OCI-M2 (cell line): Measurements from ENCODE around the gene NLRP12.
A peak's percentile ranks its signal among the peaks of the same experiment; 100 is the strongest.
"Not testable (repeated sequence)": the region's sequence is repeated elsewhere in the genome, so short reads cannot be mapped to it uniquely, and the experiment has no call there.

Experiments used
- DNase-seq: peaks from one replicate; lab custom pipeline; 2025; ENCODE audit not compliant: unreplicated experiment; lab: John Stamatoyannopoulos, UW

The NLRP12 gene, protein sequence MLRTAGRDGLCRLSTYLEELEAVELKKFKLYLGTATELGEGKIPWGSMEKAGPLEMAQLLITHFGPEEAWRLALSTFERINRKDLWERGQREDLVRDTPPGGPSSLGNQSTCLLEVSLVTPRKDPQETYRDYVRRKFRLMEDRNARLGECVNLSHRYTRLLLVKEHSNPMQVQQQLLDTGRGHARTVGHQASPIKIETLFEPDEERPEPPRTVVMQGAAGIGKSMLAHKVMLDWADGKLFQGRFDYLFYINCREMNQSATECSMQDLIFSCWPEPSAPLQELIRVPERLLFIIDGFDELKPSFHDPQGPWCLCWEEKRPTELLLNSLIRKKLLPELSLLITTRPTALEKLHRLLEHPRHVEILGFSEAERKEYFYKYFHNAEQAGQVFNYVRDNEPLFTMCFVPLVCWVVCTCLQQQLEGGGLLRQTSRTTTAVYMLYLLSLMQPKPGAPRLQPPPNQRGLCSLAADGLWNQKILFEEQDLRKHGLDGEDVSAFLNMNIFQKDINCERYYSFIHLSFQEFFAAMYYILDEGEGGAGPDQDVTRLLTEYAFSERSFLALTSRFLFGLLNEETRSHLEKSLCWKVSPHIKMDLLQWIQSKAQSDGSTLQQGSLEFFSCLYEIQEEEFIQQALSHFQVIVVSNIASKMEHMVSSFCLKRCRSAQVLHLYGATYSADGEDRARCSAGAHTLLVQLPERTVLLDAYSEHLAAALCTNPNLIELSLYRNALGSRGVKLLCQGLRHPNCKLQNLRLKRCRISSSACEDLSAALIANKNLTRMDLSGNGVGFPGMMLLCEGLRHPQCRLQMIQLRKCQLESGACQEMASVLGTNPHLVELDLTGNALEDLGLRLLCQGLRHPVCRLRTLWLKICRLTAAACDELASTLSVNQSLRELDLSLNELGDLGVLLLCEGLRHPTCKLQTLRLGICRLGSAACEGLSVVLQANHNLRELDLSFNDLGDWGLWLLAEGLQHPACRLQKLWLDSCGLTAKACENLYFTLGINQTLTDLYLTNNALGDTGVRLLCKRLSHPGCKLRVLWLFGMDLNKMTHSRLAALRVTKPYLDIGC

DNA sequence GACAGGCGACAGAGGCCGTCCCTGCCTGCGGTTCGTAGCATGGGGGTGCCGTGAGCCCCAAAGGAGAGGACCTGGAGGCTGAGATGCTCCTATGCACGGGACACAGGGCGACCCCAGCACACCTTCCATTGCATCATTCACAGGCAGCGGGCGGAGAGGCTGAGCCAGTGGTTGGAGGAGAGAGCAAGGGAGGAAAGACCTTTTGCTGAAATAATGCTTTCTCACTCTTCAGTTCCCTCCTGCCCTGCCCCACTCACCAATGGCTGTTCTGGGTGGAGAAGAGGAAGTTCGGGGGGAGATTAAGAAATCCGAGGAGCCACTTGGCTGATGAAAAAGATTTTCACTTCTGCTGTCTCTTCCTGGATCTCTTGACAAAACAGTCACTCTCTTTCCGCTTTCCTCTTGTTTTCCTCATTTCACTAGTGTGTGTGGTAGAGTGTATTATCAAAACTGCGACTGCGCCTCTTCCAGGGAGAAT is at the start of gene NLRP12:
TSS of gene NLRP12 (minus strand) at position 181 of the 478 bp plus-strand sequence. CDS start at position 41, 140 bp downstream.
- no peak for DNase-seq

DNA sequence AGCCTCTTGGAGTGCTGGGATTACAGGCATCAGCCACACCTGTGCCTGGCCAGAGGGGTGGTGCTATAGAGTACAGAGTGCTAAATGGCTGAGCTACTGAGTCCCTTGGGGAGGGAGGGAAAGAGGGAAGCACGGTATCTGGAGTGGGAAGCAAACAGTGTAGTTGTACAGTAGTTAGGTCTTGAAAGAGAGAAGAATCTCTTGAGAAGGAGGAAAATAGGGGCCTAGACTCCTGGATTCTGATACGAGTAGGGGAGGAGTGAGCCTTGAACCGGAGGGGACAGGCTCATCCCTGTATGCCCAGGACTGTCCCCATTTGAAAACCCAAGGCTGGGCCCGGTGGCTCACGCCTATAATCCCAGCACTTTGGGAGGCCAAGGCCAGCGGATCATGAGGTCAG is 48.6 kb upstream of the NLRP12 start:
- DNase-seq, result no peak

GRCh38 chr19:53871454-53871853 is 47.3 kb upstream of the NLRP12 start:
- DNase-seq, result no peak

GRCh38 chr19:53870485-53870844 is 46.4 kb upstream of the NLRP12 start:
- peak; percentile 38 for DNase-seq

DNA sequence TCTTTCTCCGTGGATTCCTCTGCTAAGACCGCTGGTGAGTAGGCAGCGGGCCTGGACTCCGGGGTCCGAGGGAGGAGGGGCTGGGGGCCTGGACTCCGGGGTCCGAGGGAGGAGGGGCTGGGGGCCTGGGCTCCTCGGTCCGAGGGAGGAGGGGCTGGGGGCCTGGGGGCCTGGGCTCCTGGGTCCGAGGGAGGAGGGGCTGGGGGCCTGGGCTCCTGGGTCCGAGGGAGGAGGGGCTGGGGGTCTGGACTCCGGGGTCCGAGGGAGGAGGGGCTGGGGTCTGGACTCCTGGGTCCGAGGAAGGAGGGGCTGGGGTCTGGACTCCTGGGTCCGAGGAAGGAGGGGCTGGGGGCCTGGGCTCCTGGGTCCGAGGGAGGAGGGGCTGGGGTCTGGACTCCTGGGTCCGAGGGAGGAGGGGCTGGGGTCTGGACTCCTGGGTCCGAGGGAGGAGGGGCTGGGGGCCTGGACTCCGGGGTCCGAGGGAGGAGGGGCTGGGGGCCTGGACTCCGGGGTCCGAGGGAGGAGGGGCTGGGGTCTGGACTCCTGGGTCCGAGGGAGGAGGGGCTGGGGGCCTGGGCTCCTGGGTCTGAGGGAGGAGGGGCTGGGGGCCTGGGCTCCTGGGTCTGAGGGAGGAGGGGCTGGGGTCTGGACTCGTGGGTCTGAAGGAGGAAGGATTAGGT is 45.8 kb upstream of the NLRP12 start:
- not testable (repeated sequence) for DNase-seq

GRCh38 chr19:53868892-53869804 is 45.0 kb upstream of the NLRP12 start:
- peak; percentile 90 for DNase-seq

- DNase-seq, result no peak
Observed at GRCh38 chr19:53868091-53868891, 44.2 kb upstream of the NLRP12 start.

- DNase-seq, result peak; percentile 87
Observed at GRCh38 chr19:53867225-53868090, 43.3 kb upstream of the NLRP12 start, which contains the start of gene MYADM. Gene MYADM (plus strand): TSS chr19:53867883. CDS start chr19:53873530, 5,647 bp downstream.

DNA sequence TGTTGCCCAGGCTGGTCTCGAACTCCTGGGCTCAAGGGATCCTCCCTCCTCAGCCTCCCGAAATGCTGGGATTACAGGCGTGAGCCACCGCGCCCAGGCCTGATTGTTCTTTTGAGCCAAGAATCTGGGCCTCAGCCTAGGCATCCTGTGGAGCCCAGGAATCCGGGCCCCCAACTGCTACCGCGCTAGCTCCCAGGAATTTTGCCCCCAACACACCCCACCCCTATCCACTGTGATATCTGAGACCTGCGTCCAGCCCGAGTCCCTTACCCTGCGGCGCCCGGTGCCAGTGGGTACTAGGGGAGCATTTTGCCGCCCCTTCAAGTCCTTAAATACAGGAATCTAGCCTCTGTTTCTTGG is 42.7 kb upstream of the NLRP12 start:
- DNase-seq, result no peak

GRCh38 chr19:53865918-53866864 is 42.1 kb upstream of the NLRP12 start:
- DNase-seq, result no peak

DNA sequence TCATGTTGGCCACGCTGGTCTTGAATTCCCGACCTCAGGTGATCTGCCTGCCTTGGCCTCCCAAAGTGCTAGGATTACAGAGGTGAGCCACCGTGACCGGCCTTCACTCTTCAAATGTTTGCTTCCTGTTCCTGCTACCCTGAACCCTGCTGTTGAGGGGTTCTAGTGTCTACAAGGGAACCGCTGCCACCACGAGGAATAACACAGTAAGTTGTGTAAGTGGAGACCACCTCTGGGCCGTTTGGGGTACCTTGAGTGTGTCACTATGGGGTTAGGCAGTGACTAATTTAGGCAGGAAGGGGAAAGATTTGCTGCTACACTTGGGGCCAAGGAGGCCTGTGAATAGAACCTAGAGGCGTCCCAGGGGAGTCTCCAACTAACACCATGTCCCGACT is 41.4 kb upstream of the NLRP12 start:
- DNase-seq, result no peak

DNA sequence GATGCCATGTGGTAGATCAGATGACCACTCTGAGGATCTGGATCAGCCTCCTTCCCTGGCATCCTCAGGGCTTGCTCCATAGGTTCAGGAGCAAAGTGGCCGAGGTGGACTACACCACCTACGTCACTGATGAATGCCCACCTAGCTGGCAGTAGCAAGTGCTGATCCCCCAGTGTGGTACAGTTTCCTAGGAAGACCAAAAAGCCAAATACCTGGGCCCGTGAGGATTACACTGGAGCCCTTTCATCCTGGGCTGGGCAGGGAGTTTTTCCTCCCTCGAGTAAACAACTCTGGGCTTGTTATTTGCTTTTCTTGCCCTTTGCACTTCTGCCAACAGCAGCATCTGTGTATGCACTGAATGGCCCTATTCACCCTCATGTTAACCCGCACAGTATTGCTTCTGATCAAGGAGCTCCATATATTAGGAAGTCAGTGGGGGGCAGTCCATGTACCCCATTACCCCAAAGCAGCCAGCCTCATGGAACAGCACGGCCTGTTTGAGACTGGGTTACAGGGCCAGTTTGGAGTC is 40.3 kb upstream of the NLRP12 start:
- no peak for DNase-seq

GRCh38 chr19:53853707-53854106 is 29.6 kb upstream of the NLRP12 start:
- no peak for DNase-seq

DNA sequence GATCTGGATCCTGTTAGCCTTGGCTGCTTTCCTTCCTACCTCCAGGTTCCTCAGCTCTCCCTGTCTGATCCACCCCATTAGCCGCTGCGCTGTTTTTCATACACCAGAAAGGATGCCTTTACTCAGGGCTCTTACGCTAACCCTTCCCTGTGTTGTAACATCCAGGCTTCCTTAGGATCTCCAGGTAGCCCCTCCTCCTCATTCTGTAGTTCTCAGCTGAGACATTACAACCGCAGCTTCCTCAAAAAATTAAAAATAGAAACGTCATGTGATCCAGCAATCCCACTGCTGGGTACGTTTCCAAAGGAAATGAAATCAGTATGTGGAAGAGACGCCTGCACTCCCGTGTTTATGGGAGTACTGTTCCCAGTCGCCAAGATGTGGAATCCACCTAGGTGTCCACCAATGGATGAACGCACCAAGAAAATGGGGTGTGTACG is 25.1 kb upstream of the NLRP12 start:
- DNase-seq, result no peak

DNA sequence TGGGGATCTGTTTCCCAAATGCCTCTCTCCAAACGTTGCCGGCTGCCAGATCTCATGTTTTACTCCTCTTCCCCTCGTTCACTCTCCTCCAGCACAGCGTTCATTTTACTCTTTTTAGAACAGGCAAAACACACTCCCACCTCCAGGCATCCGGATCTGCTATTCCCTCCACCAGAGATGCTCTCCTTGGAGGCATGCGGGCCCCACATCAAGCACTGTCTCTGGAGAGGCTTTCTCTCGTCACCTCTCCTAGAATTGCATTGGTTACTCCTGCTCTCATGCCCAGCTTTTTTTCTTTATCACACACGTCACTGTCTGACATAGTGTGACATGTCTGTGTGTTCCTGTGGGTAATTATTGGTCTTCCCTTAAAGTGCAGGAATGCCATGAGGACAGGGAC is 23.4 kb upstream of the NLRP12 start:
- no peak for DNase-seq

DNA sequence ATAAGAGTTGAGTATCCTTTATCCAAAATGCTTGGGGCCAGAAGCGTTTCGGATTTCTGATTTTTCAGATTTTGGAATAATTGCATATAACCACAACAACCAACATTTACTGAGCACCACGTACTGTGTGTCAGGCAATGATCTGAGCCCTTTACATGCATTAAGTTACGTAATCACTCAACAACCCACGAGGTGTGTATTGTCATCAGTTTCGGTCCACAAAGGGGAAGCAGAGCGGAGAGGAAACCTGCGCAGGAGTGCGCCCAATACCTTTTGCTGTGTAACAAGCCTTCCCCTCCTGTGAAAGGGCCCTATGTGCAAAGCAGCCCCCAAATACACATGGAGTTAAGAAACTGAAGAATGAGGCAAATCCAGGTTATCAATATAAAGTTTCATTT is 20.7 kb upstream of the NLRP12 start:
- DNase-seq, result no peak

GRCh38 chr19:53840914-53841313 is 16.8 kb upstream of the NLRP12 start:
- DNase-seq, result not testable (repeated sequence)
